WTC11 (cell line): ENCODE data around the gene AMACR. TPM values are rescaled to one million over a fixed set of nuclear protein-coding genes. Genes with fewer than 3 reads are reported as not detected.

Experiments
- ATAC-seq: fragments of 200-7000 bp; cut with Tn5 transposase; 2 replicates; pipeline ENCODE4 v1.10.0; 2021; ENCODE audit warnings: mild to moderate bottlenecking, moderate library complexity
- CTCF ChIA-PET: fragments of 300-600 bp; sonication (Branson Sonifier 250); formaldehyde crosslinking; loops from one replicate; lab custom pipeline; 2021; ENCODE audit warnings: antibody characterized with exemption; lab: Charles Lee
- POLR2A ChIA-PET: fragments of 350-600 bp; sonication (Branson Sonifier 250); formaldehyde crosslinking; loops from one replicate; lab custom pipeline; 2021; ENCODE audit warnings: antibody characterized with exemption; lab: Charles Lee
- DNase-seq: peaks from one replicate; pipeline ENCODE4 v3.0.0; 2021; ENCODE audit warnings: low spot score
- H3K27ac Mint-ChIP-seq: 2 replicates; pipeline ENCODE4 v1.8.0; 2021; ENCODE audit warnings: mixed read lengths
- H3K27me3 Mint-ChIP-seq: 2 replicates; pipeline ENCODE4 v1.8.0; 2021; ENCODE audit warnings: low read depth, mild to moderate bottlenecking, moderate library complexity, mixed read lengths
- H3K36me3 Mint-ChIP-seq: 2 replicates; pipeline ENCODE4 v1.8.0; 2021; ENCODE audit warnings: mixed read lengths
- H3K4me1 Mint-ChIP-seq: 2 replicates; pipeline ENCODE4 v1.8.0; 2022; ENCODE audit warnings: mixed read lengths
- H3K4me3 Mint-ChIP-seq: 2 replicates; pipeline ENCODE4 v1.8.0; 2021; ENCODE audit warnings: mild to moderate bottlenecking, moderate library complexity, mixed read lengths
- H3K9me3 Mint-ChIP-seq: 2 replicates; pipeline ENCODE4 v1.8.0; 2021; ENCODE audit warnings: mixed read lengths
- ELF4 ChIP-seq: sonication (generic); formaldehyde crosslinking; IDR thresholded peaks from 2 replicates; pipeline ENCODE4 v1.8.1; 2022; ENCODE audit warnings: low read depth, mild to moderate bottlenecking, moderate library complexity, missing genetic modification reagents
- FOXP1 ChIP-seq: sonication (generic); formaldehyde crosslinking; IDR thresholded peaks from 2 replicates; pipeline ENCODE4 v1.8.0; 2022; ENCODE audit warnings: missing genetic modification reagents, mild to moderate bottlenecking, moderate library complexity, borderline replicate concordance
- MXD4 ChIP-seq: fragments of 250-450 bp; sonication (Bioruptor Pico); IDR thresholded peaks from 2 replicates; pipeline ENCODE4 v1.8.0; 2021; ENCODE audit warnings: mild to moderate bottlenecking, moderate library complexity, borderline replicate concordance
- PRRX2 ChIP-seq: fragments of 250-450 bp; sonication (Bioruptor Pico); IDR thresholded peaks from 2 replicates; pipeline ENCODE4 v1.8.0; 2021; ENCODE audit warnings: mild to moderate bottlenecking
- SMAD3 ChIP-seq: sonication (generic); formaldehyde crosslinking; IDR thresholded peaks from 2 replicates; pipeline ENCODE4 v1.8.0; 2022; ENCODE audit warnings: missing genetic modification reagents, mild to moderate bottlenecking, borderline replicate concordance
- SP1 ChIP-seq: sonication (generic); formaldehyde crosslinking; conservative IDR thresholded peaks from 2 replicates; pipeline ENCODE4 v1.8.1; 2022; ENCODE audit warnings: missing genetic modification reagents
- ZNF263 ChIP-seq: sonication (generic); formaldehyde crosslinking; IDR thresholded peaks from 2 replicates; pipeline ENCODE4 v1.8.1; 2022; ENCODE audit warnings: low read depth, mild to moderate bottlenecking, moderate library complexity, missing genetic modification reagents
- total RNA-seq: library from RNA; stranded (reverse); gene quantifications from 3 replicates; pipeline ENCODE4 v1.2.3, GENCODE V29; 2021
- TF ChIP-seq, protein P1 (sequence below): fragments of 250-450 bp; sonication (Bioruptor Pico); IDR thresholded peaks from 2 replicates; pipeline ENCODE4 v2.1.2; 2022; ENCODE audit warnings: mild to moderate bottlenecking, moderate library complexity
- TF ChIP-seq, protein P2 (sequence below): sonication (generic); formaldehyde crosslinking; IDR thresholded peaks from 2 replicates; pipeline ENCODE4 v1.8.0; 2023; ENCODE audit warnings: missing genetic modification reagents
- TF ChIP-seq, protein P3 (sequence below): sonication (generic); formaldehyde crosslinking; IDR thresholded peaks from 2 replicates; pipeline ENCODE4 v1.8.1; 2022; ENCODE audit warnings: low read depth, mild to moderate bottlenecking, moderate library complexity, missing genetic modification reagents, borderline replicate concordance
- TF ChIP-seq, protein P4 (sequence below): fragments of 250-450 bp; sonication (Bioruptor Pico); IDR thresholded peaks from 2 replicates; pipeline ENCODE4 v1.9.0; 2021; ENCODE audit warnings: mild to moderate bottlenecking, borderline replicate concordance

AMACR gene
- total RNA-seq, 1 experiment from 2014 or later, result 11.9 TPM

DNA sequence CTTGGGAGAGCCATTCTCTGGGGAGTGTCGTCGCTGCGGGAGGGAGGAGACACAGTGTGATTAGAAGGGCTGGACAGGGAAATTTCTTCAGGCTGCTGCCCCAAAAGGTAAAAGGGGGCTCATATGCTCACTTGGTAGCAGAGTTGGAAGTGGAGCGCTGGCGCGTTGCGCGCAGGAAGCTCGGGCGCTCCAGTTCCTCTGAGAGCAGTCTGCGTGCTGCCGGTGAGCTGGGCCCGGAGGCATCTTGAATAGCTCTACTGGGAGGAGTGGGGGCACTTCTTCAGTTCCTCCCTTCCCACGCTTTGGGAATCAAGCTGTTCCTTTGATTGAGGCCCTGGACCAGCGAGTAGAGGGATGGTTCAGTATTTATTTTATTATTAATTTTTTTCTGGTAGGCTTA, 69.0 kb downstream of the AMACR start:
- DNase-seq (no peak), ATAC-seq (no peak)
- Mint-ChIP-seq H3K4me3 (no peak overlapping the region), H3K36me3 (no peaks in the 10 kb centered on the region)
- TF ChIP-seq, protein P1, sequence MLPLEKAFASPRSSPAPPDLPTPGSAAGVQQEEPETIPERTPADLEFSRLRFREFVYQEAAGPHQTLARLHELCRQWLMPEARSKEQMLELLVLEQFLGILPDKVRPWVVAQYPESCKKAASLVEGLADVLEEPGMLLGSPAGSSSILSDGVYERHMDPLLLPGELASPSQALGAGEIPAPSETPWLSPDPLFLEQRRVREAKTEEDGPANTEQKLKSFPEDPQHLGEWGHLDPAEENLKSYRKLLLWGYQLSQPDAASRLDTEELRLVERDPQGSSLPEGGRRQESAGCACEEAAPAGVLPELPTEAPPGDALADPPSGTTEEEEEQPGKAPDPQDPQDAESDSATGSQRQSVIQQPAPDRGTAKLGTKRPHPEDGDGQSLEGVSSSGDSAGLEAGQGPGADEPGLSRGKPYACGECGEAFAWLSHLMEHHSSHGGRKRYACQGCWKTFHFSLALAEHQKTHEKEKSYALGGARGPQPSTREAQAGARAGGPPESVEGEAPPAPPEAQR (CRISPR knock-in tag), result no peak
- TF ChIP-seq, protein P2, sequence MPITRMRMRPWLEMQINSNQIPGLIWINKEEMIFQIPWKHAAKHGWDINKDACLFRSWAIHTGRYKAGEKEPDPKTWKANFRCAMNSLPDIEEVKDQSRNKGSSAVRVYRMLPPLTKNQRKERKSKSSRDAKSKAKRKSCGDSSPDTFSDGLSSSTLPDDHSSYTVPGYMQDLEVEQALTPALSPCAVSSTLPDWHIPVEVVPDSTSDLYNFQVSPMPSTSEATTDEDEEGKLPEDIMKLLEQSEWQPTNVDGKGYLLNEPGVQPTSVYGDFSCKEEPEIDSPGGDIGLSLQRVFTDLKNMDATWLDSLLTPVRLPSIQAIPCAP (CRISPR knock-in tag), result no peak
- TF ChIP-seq, all 79 proteins: peak for 0
- ChIA-PET CTCF (interaction anchor here (0.6 to 2.7 kb wide), 2 partner anchors 31 to 226 kb away, joined by 3 to 16 read pairs; no protein-coding TSS in a partner anchor), POLR2A (no interaction called here)
- H3K4me1 Mint-ChIP-seq, result peaks cover 22% of the 10 kb centered on the region; the same call in 1 of the 2 replicates
- no peak overlapping the region for H3K27ac Mint-ChIP-seq
- no peaks in the 10 kb centered on the region for H3K9me3 Mint-ChIP-seq
- H3K27me3 Mint-ChIP-seq, result peaks cover 29% of the 10 kb centered on the region

DNA sequence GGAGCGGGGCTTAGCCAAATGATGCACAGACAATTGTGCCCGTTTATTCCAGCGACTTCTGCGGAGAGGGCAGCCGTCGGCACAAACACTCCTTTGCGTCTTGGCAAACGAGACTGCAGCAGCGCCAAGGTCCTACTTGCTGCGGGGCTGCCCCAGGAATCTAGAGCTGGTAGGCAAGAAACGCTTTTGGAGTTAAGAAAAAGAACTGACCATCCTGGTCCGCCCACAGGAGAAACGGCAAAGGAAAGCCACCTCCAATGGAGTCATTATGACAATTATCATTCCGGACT, 69.4 kb downstream of the AMACR start:
- H3K9me3 Mint-ChIP-seq, result no peaks in the 10 kb centered on the region
- TF ChIP-seq, protein P3, sequence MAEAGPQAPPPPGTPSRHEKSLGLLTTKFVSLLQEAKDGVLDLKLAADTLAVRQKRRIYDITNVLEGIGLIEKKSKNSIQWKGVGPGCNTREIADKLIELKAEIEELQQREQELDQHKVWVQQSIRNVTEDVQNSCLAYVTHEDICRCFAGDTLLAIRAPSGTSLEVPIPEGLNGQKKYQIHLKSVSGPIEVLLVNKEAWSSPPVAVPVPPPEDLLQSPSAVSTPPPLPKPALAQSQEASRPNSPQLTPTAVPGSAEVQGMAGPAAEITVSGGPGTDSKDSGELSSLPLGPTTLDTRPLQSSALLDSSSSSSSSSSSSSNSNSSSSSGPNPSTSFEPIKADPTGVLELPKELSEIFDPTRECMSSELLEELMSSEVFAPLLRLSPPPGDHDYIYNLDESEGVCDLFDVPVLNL (CRISPR knock-in tag), result no peak
- no peak for TF ChIP-seq FOXP1 (CRISPR knock-in tag)
- no peak for TF ChIP-seq PRRX2 (CRISPR knock-in tag)
- TF ChIP-seq SP1 (CRISPR knock-in tag), result no peak
- no peak for ATAC-seq

DNA sequence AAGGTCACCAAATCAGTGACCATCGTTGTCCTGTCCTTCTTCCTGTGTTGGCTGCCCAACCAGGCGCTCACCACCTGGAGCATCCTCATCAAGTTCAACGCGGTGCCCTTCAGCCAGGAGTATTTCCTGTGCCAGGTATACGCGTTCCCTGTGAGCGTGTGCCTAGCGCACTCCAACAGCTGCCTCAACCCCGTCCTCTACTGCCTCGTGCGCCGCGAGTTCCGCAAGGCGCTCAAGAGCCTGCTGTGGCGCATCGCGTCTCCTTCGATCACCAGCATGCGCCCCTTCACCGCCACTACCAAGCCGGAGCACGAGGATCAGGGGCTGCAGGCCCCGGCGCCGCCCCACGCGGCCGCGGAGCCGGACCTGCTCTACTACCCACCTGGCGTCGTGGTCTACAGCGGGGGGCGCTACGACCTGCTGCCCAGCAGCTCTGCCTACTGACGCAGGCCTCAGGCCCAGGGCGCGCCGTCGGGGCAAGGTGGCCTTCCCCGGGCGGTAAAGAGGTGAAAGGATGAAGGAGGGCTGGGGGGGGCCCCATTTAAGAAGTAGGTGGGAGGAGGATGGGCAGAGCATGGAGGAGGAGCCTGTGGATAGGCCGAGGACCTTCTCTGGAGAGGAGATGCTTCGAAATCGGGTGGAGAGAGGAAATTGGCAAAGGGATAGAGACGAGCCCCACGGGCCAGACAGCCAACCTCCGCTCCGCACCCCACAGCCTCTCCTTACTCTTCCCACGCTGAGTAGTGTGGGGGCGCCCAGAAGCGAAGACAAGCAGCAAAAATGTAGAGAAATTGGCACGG, 69.9 kb downstream of the AMACR start:
- H3K27ac Mint-ChIP-seq, result no peak overlapping the region
- no peaks in the 10 kb centered on the region for H3K36me3 Mint-ChIP-seq
- ChIA-PET CTCF (interaction anchor here (2.7 kb wide), 1 partner anchor 32 kb away, joined by 16 read pairs; no protein-coding TSS in a partner anchor), POLR2A (no interaction called here)
- DNase-seq (peak; percentile 23), ATAC-seq (no peak)
- H3K9me3 Mint-ChIP-seq, result no peaks in the 10 kb centered on the region
- H3K4me1 Mint-ChIP-seq, result peaks cover 22% of the 10 kb centered on the region; the same call in 1 of the 2 replicates
- H3K27me3 Mint-ChIP-seq, result peaks cover 29% of the 10 kb centered on the region
- TF ChIP-seq ELF4 (CRISPR knock-in tag) (no peak), ZNF263 (CRISPR knock-in tag) (0 out of 2 replicates have a peak, but pooled peaks have one; percentile 15), MXD4 (CRISPR knock-in tag) (no peak), SMAD3 (CRISPR knock-in tag) (no peak)
- TF ChIP-seq, protein P4, sequence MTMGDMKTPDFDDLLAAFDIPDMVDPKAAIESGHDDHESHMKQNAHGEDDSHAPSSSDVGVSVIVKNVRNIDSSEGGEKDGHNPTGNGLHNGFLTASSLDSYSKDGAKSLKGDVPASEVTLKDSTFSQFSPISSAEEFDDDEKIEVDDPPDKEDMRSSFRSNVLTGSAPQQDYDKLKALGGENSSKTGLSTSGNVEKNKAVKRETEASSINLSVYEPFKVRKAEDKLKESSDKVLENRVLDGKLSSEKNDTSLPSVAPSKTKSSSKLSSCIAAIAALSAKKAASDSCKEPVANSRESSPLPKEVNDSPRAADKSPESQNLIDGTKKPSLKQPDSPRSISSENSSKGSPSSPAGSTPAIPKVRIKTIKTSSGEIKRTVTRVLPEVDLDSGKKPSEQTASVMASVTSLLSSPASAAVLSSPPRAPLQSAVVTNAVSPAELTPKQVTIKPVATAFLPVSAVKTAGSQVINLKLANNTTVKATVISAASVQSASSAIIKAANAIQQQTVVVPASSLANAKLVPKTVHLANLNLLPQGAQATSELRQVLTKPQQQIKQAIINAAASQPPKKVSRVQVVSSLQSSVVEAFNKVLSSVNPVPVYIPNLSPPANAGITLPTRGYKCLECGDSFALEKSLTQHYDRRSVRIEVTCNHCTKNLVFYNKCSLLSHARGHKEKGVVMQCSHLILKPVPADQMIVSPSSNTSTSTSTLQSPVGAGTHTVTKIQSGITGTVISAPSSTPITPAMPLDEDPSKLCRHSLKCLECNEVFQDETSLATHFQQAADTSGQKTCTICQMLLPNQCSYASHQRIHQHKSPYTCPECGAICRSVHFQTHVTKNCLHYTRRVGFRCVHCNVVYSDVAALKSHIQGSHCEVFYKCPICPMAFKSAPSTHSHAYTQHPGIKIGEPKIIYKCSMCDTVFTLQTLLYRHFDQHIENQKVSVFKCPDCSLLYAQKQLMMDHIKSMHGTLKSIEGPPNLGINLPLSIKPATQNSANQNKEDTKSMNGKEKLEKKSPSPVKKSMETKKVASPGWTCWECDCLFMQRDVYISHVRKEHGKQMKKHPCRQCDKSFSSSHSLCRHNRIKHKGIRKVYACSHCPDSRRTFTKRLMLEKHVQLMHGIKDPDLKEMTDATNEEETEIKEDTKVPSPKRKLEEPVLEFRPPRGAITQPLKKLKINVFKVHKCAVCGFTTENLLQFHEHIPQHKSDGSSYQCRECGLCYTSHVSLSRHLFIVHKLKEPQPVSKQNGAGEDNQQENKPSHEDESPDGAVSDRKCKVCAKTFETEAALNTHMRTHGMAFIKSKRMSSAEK (CRISPR knock-in tag), result no peak
- TF ChIP-seq, all 79 proteins: peak for 1
- H3K4me3 Mint-ChIP-seq, result no peak overlapping the region

More for the DNA sequence above, 69.4 kb downstream of the AMACR start:
- Mint-ChIP-seq H3K27me3 (peaks cover 29% of the 10 kb centered on the region), H3K36me3 (no peaks in the 10 kb centered on the region), H3K4me1 (peaks cover 22% of the 10 kb centered on the region; the same call in 1 of the 2 replicates), H3K27ac (no peak overlapping the region), H3K4me3 (no peak overlapping the region)
- CTCF ChIA-PET, result interaction anchor here (2.7 kb wide), 1 partner anchor 31 kb away, joined by 16 read pairs; no protein-coding TSS in a partner anchor
- POLR2A ChIA-PET, result no interaction called here
- DNase-seq, result no peak
